AG20443 (cell line): ENCODE results near the gene MYRF.

ENCODE experiments used
- DNase-seq: peaks from one replicate; pipeline ENCODE4 v3.0.0; 2012; ENCODE audit warnings: low spot score, mixed read lengths

MYRF gene

GRCh38 chr11:61739413-61739812, 13.0 kb upstream of the MYRF start:
- no peak for DNase-seq

GRCh38 chr11:61739966-61740365, 12.5 kb upstream of the MYRF start:
- no peak for DNase-seq

- DNase-seq: no peak
These were observed 10.0 kb upstream of the MYRF start for GRCh38 chr11:61742391-61742790.

- no peak for DNase-seq
These were observed 8.8 kb upstream of the MYRF start for GRCh38 chr11:61743486-61744095.

- no peak for DNase-seq
These were observed 8.3 kb upstream of the MYRF start for GRCh38 chr11:61744181-61744580.

GRCh38 chr11:61744609-61745156, 7.8 kb upstream of the MYRF start:
- no peak for DNase-seq

- DNase-seq: no peak
These were observed 6.5 kb upstream of the MYRF start for GRCh38 chr11:61745781-61746441.

GRCh38 chr11:61746442-61747191, 5.8 kb upstream of the MYRF start:
- no peak for DNase-seq

- DNase-seq: peak; percentile 92
These were observed 5.1 kb upstream of the MYRF start for GRCh38 chr11:61747192-61747966.

- DNase-seq: no peak
These were observed 4.5 kb upstream of the MYRF start for GRCh38 chr11:61747967-61748285.

- no peak for DNase-seq
These were observed 2.7 kb upstream of the MYRF start for GRCh38 chr11:61749591-61750217.

GRCh38 chr11:61750631-61751273, 1.7 kb upstream of the MYRF start:
- DNase-seq: no peak

GRCh38 chr11:61751384-61751783, 1.1 kb upstream of the MYRF start:
- no peak for DNase-seq

GRCh38 chr11:61752925-61753521, 587 bp downstream of the MYRF start:
- DNase-seq: no peak

GRCh38 chr11:61753672-61754071, 1.2 kb downstream of the MYRF start:
- DNase-seq: no peak

GRCh38 chr11:61754534-61755482, 2.4 kb downstream of the MYRF start:
- no peak for DNase-seq

- no peak for DNase-seq
These were observed 3.7 kb downstream of the MYRF start for GRCh38 chr11:61756147-61756451.

GRCh38 chr11:61756452-61757212, 4.2 kb downstream of the MYRF start:
- no peak for DNase-seq

GRCh38 chr11:61757213-61757862, 4.9 kb downstream of the MYRF start:
- DNase-seq: no peak
